Endothelial cell of umbilical vein (primary cell): ENCODE data around the gene TM6SF1. TPM values are rescaled to one million over a fixed set of nuclear protein-coding genes. Genes with fewer than 3 reads are reported as not detected.
A peak's percentile ranks its signal among the peaks of the same experiment; 100 is the strongest.

ENCODE experiments used
- BruUV-seq: library from RNA; stranded (reverse); fragments of 400-500 nt; replicated peaks from 2 replicates; lab custom pipeline; 2021; lab: Mats Ljungman, UMichigan
- CTCF ChIA-PET: fragments of 300-600, 350-600 bp; sonication (Branson Sonifier 250); formaldehyde crosslinking; loops from one replicate; lab custom pipeline; 2021; ENCODE audit warnings: antibody characterized with exemption, inconsistent platforms; lab: Charles Lee
- POLR2A ChIA-PET: fragments of 300-600, 350-600 bp; sonication (Branson Sonifier 250); formaldehyde crosslinking; loops from one replicate; lab custom pipeline; 2021; ENCODE audit warnings: antibody characterized with exemption, inconsistent platforms; lab: Charles Lee
- DNase-seq: peaks from one replicate; pipeline ENCODE4 v3.0.0-alpha.2; 2011; ENCODE audit warnings: low read depth, low spot score
- FAIRE-seq: peaks from 2 replicates; lab custom pipeline; 2011; peaks lifted over from hg19 to GRCh38; lab: Jason Lieb, UNC
- H2AFZ ChIP-seq: 2 replicates; pipeline ENCODE4 v1.6.0; 2012; ENCODE audit warnings: low read depth, low read length, control low read depth, inconsistent platforms
- H3K27ac ChIP-seq: 2 replicates; pipeline ENCODE4 v1.5.1; 2011; ENCODE audit warnings: low read depth, mild to moderate bottlenecking, control low read depth, low read length, moderate library complexity; ENCODE audit not compliant: insufficient read depth
- H3K27me3 ChIP-seq, 2 experiments: 2 replicates each; pipeline versions ENCODE4 v1.6.0 to v1.6.1; 2011; ENCODE audit warnings: low read length in 2 of 2, mixed read lengths in 1 of 2; ENCODE audit not compliant: control insufficient read depth in 2 of 2, insufficient read depth in 2 of 2
- H3K36me3 ChIP-seq, 2 experiments: 2 replicates in 1 of 2; 3 replicates in 1 of 2; pipeline ENCODE4 v1.5.1; 2011; ENCODE audit warnings: low read length in 2 of 2, mild to moderate bottlenecking in 1 of 2, moderate library complexity in 1 of 2; ENCODE audit not compliant: control insufficient read depth in 2 of 2, insufficient read depth in 2 of 2; ENCODE audit errors: extremely low read depth in 1 of 2
- H3K4me1 ChIP-seq: 3 replicates; pipeline ENCODE4 v1.5.1; 2011; ENCODE audit warnings: mild to moderate bottlenecking, low read length; ENCODE audit not compliant: control insufficient read depth, insufficient read depth; ENCODE audit errors: extremely low read depth
- H3K4me2 ChIP-seq: 2 replicates; pipeline ENCODE4 v1.6.1; 2011; ENCODE audit warnings: low read length, control low read depth, mixed read lengths; ENCODE audit not compliant: insufficient read depth
- H3K4me3 ChIP-seq, 3 experiments: fragments of 200-600 bp in 1 of 3; sonication (generic), shearing (Covaris generic) in 1 of 3; replicated peaks in 1 of 3; 2 replicates each; pipeline ENCODE4 v1.5.1; 2011 to 2016; ENCODE audit warnings: control low read depth in 3 of 3, low read length in 3 of 3, mild to moderate bottlenecking in 2 of 3, inconsistent platforms in 1 of 3, low read depth in 1 of 3, moderate library complexity in 1 of 3; ENCODE audit not compliant: insufficient read depth in 1 of 3
- H3K79me2 ChIP-seq: 2 replicates; pipeline ENCODE4 v1.6.0; 2012; ENCODE audit warnings: low read length, inconsistent platforms; ENCODE audit not compliant: control insufficient read depth, insufficient read depth
- H3K9ac ChIP-seq: replicated peaks from 2 replicates; pipeline ENCODE3; 2011; ENCODE audit warnings: low read length, control low read depth; ENCODE audit not compliant: insufficient read depth; ENCODE audit errors: extremely low read depth
- H3K9me1 ChIP-seq: replicated peaks from 3 replicates; pipeline ENCODE4 v1.6.0; 2011; ENCODE audit warnings: mild to moderate bottlenecking, low read length; ENCODE audit not compliant: control insufficient read depth, insufficient read depth; ENCODE audit errors: extremely low read depth
- H3K9me3 ChIP-seq: replicated peaks from 2 replicates; pipeline ENCODE4 v1.5.1; 2012; ENCODE audit warnings: low read length, inconsistent platforms; ENCODE audit not compliant: control insufficient read depth, insufficient read depth
- H4K20me1 ChIP-seq: replicated peaks from 2 replicates; pipeline ENCODE3; 2011; ENCODE audit warnings: mild to moderate bottlenecking, low read length; ENCODE audit not compliant: control insufficient read depth, insufficient read depth; ENCODE audit errors: extremely low read depth
- EZH2 ChIP-seq: IDR thresholded peaks from 2 replicates; pipeline ENCODE4 v1.6.1; 2012; ENCODE audit warnings: borderline replicate concordance, low read depth, mild to moderate bottlenecking, moderate library complexity, low read length, inconsistent platforms; ENCODE audit not compliant: severe bottlenecking
- FOS ChIP-seq: IDR thresholded peaks from 2 replicates; pipeline ENCODE4 v1.6.1; 2011; ENCODE audit warnings: mild to moderate bottlenecking, low read length, moderate library complexity, borderline replicate concordance; ENCODE audit not compliant: insufficient read depth
- GATA2 ChIP-seq: IDR thresholded peaks from 2 replicates; pipeline ENCODE4 v1.7.0; 2011; ENCODE audit warnings: low read depth, mild to moderate bottlenecking, moderate library complexity, mixed read lengths, low read length; ENCODE audit not compliant: insufficient read length, insufficient read depth
- JUN ChIP-seq: IDR thresholded peaks from 2 replicates; pipeline ENCODE4 v1.6.1; 2011; ENCODE audit warnings: borderline replicate concordance, low read depth; ENCODE audit not compliant: insufficient read length, insufficient read depth
- POLR2A ChIP-seq: IDR thresholded peaks from 2 replicates; pipeline ENCODE4 v1.6.1; 2012; ENCODE audit warnings: low read depth, mild to moderate bottlenecking, control low read depth, low read length
- POLR2AphosphoS5 ChIP-seq: IDR thresholded peaks from 2 replicates; pipeline ENCODE4 v1.6.1; 2012; ENCODE audit warnings: low read depth, mild to moderate bottlenecking, control low read depth, low read length, moderate library complexity; ENCODE audit not compliant: insufficient read depth
- dilution Hi-C: fragments of 300-500 bp; cut with MboI; formaldehyde crosslinking; loops from one replicate; pipeline ENCODE4 v1.15.0; 2019; ENCODE audit warnings: low sequenced_read_pairs; ENCODE audit not compliant: extremely low pct_ligation_motif_present
- intact Hi-C: fragments of 100-400 bp; cut with micrococcal nuclease; formaldehyde crosslinking; loops from one replicate; pipeline ENCODE4 v1.10.0; 2022
- polyA plus RNA-seq, 4 experiments: library from polyadenylated mRNA; depleted of rRNA in 3 of 4; stranded (reverse) in 3 of 4; unstranded in 1 of 4; fragments of >200 nt; gene quantifications; 2 replicates each; pipeline versions ENCODE4 v1.2.1 to v1.2.3, GENCODE V29; 2011 to 2012; ENCODE audit warnings: missing spikeins in 1 of 4
- total RNA-seq: library from RNA; stranded (reverse); gene quantifications from 2 replicates; pipeline ENCODE4 v1.2.3, GENCODE V29; 2021
- TF ChIP-seq, protein P1 (sequence below), 2 donors: IDR thresholded peaks; 1 replicate in 1 of 2; 2 replicates in 1 of 2; pipeline ENCODE4 v1.5.1; 2011; ENCODE audit warnings: low read length in 2 of 2, mild to moderate bottlenecking in 2 of 2, moderate library complexity in 2 of 2, control low read depth in 1 of 2, inconsistent platforms in 1 of 2, low read depth in 1 of 2; ENCODE audit not compliant: insufficient read depth in 1 of 2; ENCODE audit errors: extremely low read depth in 1 of 2
- TF ChIP-seq, protein P2 (sequence below): IDR thresholded peaks from 2 replicates; pipeline ENCODE4 v1.6.1; 2011; ENCODE audit not compliant: insufficient read depth, insufficient read length

Gene TM6SF1
- total and polyA plus RNA-seq, 2 donors (not counting 3 experiments of a cell fraction or from before 2014, with no cell fraction given) = 26.5 to 38.0 TPM

DNA sequence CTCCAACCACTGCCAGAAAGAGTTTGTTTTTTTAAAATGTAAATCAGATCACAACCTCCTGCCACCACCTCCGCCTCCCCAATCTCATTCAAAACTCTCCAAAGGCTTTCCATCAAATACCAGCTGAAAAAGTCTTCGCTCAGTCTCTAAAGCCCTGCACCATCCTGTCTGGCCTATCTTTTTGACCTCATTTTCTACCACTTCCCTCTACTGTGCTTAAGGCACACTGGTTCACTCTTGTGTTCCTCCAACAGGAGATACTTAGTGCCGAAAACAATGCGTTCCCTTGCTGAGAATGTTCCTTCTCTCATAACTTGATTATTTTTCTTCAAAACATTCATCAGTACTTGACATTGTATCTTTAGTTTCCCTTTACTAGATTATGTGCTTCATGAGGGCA, 43.9 kb upstream of the TM6SF1 start:
- Histone ChIP-seq H2AFZ (no peak overlapping the region), H3K4me1 (peaks cover 36% of the 10 kb centered on the region), H3K4me3 (no peak overlapping the region), H3K9ac (no peak overlapping the region), H3K9me3 (no peaks in the 10 kb centered on the region), H4K20me1 (peaks cover 21% of the 10 kb centered on the region), H3K27me3 (no peaks in the 10 kb centered on the region), H3K9me1 (peaks cover 3% of the 10 kb centered on the region), H3K36me3 (no peaks in the 10 kb centered on the region), H3K79me2 (peaks cover 82% of the 10 kb centered on the region), H3K27ac (no peak overlapping the region), H3K4me2 (peak overlapping the region; percentile 96)
- intact Hi-C loops = no loop called here
- dilution Hi-C loops = no loop called here
- no TSS peak for BruUV-seq
- TF ChIP-seq JUN = no peak
- TF ChIP-seq FOS = no peak
- no peak for TF ChIP-seq POLR2A
- TF ChIP-seq POLR2AphosphoS5 = no peak
- POLR2A ChIA-PET = no interaction called here
- DNase-seq (no peak), FAIRE-seq (no peak)
- CTCF ChIA-PET = interaction anchor here (2.4 kb wide), 1 partner anchor 53 kb away, joined by 9 read pairs; the partner anchor contains the start of gene C15orf40

DNA sequence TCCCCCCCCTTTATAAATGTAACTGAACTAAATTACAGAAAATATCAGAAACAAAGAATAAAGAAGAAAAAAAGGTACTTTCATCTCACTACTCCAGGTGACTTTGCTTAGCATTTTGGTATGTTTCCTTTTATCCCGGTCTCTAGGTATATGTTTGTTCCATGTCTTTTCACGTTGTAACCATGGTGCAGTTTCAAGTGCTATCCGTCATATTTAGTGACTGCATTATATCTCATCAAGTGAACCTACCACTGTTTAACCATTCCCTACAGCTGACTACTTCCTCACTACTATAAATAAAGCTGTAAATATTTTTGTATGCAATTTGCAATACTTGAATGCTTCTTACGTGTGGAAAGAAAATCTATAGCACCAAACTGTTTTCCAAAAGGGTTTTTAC, 42.6 kb upstream of the TM6SF1 start:
- peak; percentile 31 for DNase-seq

More for the DNA sequence above, 42.6 kb upstream of the TM6SF1 start:
- no peaks in the 10 kb centered on the region for H3K27me3 ChIP-seq
- H3K36me3 ChIP-seq = no peaks in the 10 kb centered on the region
- peaks cover 21% of the 10 kb centered on the region for H4K20me1 ChIP-seq
- intact Hi-C loops (loop anchor here (1.0 kb wide), 1 partner anchor 12 kb away; no protein-coding TSS in a partner anchor), dilution Hi-C loops (no loop called here)
- POLR2A ChIA-PET = no interaction called here
- BruUV-seq = no TSS peak
- peaks cover 36% of the 10 kb centered on the region for H3K4me1 ChIP-seq
- H3K27ac ChIP-seq = peak overlapping the region; percentile 66
- peak overlapping the region; percentile 23 to 99 (median 98) for H3K4me3 ChIP-seq
- TF ChIP-seq EZH2 = no peak
- TF ChIP-seq, protein P1, sequence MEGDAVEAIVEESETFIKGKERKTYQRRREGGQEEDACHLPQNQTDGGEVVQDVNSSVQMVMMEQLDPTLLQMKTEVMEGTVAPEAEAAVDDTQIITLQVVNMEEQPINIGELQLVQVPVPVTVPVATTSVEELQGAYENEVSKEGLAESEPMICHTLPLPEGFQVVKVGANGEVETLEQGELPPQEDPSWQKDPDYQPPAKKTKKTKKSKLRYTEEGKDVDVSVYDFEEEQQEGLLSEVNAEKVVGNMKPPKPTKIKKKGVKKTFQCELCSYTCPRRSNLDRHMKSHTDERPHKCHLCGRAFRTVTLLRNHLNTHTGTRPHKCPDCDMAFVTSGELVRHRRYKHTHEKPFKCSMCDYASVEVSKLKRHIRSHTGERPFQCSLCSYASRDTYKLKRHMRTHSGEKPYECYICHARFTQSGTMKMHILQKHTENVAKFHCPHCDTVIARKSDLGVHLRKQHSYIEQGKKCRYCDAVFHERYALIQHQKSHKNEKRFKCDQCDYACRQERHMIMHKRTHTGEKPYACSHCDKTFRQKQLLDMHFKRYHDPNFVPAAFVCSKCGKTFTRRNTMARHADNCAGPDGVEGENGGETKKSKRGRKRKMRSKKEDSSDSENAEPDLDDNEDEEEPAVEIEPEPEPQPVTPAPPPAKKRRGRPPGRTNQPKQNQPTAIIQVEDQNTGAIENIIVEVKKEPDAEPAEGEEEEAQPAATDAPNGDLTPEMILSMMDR (IDR thresholded peaks at IDR 0.05; ENCODE audit: extremely low read depth in 1 of 2, insufficient read depth in 1 of 2, low read depth in 1 of 2, low read length in 2 of 2) = no peak
- TF ChIP-seq, protein P2, sequence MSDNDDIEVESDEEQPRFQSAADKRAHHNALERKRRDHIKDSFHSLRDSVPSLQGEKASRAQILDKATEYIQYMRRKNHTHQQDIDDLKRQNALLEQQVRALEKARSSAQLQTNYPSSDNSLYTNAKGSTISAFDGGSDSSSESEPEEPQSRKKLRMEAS = no peak
- no peak for TF ChIP-seq GATA2
- no peak for TF ChIP-seq POLR2A
- no peak for TF ChIP-seq JUN
- peak overlapping the region; percentile 96 for H3K9ac ChIP-seq
- no peak for FAIRE-seq
- H3K79me2 ChIP-seq = peaks cover 68% of the 10 kb centered on the region
- CTCF ChIA-PET = interaction anchor here (2.4 kb wide), 1 partner anchor 54 kb away, joined by 9 read pairs; the partner anchor contains the start of gene C15orf40
- no peaks in the 10 kb centered on the region for H3K9me3 ChIP-seq
- peaks cover 3% of the 10 kb centered on the region for H3K9me1 ChIP-seq
- peak overlapping the region; percentile 96 for H3K4me2 ChIP-seq
- no peak overlapping the region for H2AFZ ChIP-seq
